ENCODE measurements around the gene ANK3. TPM values are rescaled to one million over a fixed set of nuclear protein-coding genes. Genes with fewer than 3 reads are reported as not detected.

Gene ANK3
- total RNA-seq, 1 donor from 2014 or later: 39.1 TPM

DNA sequence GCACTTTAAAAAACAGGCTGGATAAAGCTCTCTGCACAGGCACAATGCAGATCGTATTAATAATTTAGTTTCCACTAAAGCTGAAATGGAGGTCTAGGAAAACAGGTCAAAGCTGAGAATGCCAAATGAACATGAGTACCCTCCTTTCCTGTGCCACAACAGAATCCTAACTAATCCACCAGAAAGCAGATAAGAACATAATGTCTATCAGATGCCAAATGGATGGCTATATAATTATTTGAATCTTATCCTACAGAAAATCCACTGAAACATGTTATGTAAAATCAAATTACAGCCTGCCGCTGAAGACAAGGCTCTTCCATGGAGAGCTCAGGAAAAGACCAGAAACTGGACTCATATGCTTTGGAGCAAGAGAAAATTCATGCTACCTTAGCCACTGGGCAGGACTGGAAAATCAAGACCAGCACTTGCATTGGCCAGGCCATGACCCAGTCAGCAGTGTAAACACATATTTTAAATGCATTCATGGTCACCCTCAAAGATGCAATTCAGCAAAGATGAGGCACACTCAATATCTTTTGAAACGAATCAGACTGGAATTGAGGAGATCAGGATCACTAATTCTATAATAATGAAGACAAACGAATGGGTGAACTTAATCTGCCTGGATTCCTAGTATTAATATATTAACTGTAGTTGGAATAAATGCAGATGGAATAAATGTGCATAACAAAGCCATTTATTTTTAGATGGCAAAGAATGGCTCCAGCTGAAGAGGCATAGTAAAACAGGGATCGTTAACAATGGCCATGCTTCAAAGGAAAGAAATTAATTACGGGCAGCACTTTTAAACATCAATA is 13.2 kb downstream of the ANK3 start:
- no peak for ATAC-seq

DNA sequence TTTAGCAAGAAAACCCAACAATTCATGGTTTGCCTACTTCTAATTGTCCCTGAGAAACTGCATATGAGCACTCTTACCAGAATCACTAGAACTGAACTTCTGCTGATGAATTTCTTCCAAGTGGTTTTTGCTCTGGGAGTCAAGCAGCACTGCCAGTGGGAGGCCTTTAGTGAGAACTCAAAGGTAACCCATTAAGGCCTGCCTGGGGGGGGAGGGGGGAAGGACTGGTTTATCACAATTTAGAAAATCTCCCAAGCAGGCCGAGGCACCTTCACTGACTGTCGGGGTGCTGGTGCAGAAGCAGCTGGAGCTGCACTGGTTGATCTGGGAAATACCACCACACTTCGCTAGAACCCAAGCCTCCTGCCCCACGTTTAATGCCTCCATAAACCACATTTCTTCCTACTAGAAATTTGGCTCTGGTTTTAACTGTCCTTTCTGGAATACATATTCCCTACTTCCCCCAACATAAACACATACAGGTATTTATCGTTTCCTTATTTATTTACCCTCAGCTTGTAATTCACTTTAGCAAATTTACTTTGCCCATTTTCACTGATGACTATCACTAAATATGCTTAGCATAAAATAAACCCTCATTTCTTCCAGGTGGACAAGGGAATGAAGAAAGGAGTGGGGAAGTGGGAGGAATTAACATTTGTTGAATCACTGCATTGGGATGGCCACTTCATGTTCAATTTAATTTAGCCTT is 14.2 kb downstream of the ANK3 start:
- ATAC-seq: no peak

GRCh38 chr10:60374836-60375235 is 14.8 kb downstream of the ANK3 start:
- ATAC-seq: no peak

- ATAC-seq: no peak
Measured at GRCh38 chr10:60372436-60372835, 17.2 kb downstream of the ANK3 start.

- ATAC-seq: no peak
Measured at GRCh38 chr10:60369547-60369930, 20.1 kb downstream of the ANK3 start.

GRCh38 chr10:60368875-60369546 is 20.7 kb downstream of the ANK3 start:
- ATAC-seq: no peak

DNA sequence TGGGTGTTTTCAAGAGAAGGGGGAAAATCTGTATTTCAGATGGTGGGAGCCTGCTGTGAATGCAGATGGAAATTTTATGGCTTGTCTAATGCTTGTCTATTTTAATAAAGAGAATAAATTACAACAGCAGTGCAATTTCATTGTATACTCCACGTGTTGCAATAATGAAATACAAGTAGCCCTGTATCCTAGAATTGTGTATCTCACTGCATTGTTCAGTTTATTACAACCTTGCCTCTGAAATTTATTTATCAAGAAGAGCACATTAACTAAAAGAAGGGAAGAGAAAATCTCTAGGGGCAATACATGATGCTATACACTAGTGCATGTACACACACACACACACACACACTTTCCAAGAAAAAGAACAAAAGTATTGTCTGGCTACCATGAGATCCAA is 21.8 kb downstream of the ANK3 start:
- ATAC-seq: no peak

GRCh38 chr10:60367431-60367830 is 22.2 kb downstream of the ANK3 start:
- no peak for ATAC-seq

DNA sequence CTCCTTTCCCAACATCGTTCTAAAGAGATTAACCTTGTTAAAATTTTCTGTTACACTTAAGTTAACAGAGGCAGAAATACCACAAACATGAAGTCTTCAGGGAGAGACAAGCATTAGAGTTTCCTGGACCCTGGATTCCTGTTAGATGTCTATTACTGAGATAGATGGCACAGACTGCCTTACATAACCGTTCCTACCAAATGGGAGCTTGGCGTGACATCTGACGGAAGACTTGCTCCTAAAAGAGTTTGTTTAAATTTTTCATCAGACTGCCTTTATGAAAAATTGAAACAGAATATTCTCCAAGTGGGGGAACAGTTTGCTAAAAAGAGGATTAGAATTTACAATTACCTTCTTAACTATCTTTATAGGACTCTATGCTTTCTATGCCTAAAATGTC is 22.7 kb downstream of the ANK3 start:
- ATAC-seq: no peak

- no peak for ATAC-seq
Measured at GRCh38 chr10:60363187-60363586, 26.5 kb downstream of the ANK3 start.

GRCh38 chr10:60362461-60362860 is 27.2 kb downstream of the ANK3 start:
- ATAC-seq: no peak

DNA sequence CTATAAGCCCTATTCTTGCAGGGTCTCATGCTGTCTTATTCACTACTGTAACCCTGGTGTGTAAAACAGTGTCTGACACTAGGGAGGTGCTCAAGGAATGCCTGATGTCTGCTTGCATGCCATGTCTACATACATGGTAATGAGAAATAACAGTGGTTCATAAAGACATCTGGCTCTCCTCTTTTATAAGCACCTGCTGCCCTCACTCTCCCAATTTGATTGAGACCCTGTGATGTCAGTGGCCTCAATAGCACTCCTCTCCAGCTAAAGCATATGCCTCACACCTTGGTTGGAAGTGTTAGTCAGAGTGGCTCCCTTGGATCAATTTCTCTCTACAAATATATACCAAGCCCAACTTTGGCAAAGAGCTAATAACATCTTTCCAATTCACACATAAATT is 30.6 kb downstream of the ANK3 start:
- no peak for ATAC-seq

DNA sequence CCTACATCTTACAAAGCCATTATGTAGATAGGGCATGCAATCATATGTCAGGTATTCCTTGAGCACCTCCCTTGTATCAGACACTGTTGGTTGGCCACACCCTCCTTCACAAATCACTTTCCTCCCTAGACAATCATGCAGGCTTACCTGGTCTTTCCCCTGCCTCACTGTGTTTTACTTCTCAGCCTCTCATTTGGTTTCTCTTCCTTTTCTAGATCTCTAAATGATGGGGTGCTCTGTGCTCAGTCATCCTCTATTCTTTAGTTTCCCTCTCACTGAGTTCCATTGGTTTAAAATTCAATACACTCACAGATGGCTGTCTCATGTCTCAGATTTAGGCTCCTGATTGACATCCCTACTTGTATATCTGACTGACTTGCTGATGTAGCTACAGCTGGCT is 31.4 kb downstream of the ANK3 start:
- no peak for ATAC-seq

DNA sequence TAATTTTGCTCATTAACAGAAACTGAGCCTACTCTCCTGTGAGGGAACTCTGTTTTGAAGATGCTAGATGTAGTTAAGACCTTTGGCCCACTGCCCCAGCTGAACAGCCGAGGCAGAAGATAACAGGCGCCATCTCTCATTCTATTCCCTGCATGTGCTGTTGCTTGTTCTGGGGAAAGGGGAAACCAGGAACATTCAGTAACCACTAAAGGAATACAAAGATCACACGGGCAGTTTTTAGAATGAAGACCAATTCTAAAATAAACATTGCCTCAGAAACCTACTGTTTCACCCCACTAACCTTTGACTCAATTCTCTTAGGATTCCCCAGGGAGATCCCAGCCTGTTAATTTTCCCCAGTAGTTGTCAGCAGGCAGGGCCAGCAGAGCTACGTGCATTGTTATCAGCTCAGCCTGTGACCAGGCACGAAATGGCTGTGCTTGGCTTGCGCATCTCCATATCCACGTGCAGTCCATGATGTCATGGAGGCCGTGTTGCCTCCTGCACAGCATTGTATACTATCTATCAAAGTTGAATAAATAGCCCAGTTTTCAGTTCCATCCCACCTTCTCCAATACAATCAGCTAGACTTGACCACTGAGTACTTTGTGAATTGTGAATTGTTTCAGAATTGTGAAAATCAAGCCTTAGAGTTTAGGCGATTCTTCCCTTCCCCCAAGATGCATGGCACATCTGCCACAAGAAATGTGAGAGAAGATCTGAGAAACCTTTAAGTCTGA is 36.0 kb downstream of the ANK3 start:
- no peak for ATAC-seq

DNA sequence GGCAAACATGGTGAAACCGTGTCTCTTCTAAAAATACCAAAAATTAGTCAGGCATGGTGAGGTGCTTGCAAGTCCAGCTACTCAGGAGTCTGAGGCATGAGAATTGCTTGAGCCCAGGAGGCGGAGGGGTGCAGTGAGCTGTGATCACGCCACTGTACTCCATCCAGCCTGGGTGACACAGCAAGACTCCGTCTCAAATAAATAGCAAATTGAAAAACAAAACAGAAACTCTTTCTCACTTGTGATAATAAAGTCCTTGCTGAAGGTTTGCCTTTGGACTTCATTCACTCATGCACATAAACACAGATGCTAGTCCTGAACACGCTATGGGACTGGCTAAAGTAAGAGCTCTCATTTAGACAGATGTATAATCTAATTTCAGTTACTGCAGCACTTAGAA is 37.6 kb downstream of the ANK3 start:
- no peak for ATAC-seq

- peak; percentile 38 for ATAC-seq
Measured at GRCh38 chr10:60351191-60351853, 38.4 kb downstream of the ANK3 start.

DNA sequence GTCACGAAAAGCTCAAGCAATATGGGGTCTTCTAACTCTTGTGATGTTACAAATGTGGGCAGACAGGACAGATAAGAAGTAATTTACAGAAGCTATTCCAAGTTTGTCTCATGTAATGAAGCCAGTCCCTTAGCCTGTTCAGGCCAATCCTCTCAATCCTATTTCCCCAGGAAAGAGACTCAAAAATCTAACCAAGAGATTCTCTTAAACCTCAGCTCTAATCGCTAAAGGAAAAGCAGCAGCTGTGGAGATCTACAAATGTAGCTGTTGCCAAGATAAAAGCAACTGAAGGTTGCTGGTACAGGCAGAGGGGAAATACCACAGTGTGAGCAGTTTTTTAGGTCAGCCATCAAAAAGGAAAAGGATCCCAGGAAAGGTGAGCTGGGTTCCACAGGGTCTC is 39.3 kb downstream of the ANK3 start:
- no peak for ATAC-seq

DNA sequence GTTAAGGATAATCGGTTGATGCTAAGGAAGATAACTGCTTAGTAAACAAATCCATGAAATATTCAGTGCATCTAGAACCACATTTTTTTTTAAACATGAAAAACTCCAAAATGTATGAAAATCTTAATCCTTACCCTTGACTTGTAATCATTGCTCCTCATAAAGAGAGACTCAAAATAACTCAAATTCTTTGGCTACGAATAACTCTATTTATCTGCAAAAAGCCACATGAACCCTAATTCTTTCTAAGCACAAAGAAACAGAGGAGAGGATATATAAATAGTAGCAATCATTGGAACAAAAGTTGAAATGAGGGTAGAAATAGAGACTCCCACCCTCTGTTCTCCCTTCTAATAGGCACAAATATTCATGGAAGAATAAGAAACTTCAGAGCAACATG is 40.2 kb downstream of the ANK3 start:
- no peak for ATAC-seq

DNA sequence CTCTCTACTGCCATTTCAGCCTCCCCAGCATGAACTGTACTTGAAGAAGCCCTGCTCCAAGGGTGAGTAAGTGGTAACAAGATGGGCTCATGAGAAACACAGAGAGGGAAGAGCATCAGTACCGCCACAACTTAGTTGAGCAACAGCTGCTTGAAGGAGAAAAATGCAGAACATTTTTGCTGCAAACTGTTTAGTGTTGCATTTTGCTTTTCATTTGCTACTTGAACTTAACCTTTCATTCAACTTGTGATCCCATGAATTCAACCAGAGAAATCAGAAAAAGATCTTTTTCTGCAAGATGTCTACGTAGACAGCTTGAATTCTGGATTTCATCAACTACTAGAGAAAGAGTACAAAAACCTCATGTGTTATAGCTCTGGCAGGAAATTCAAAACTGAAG is 40.7 kb downstream of the ANK3 start:
- no peak for ATAC-seq

GRCh38 chr10:60347270-60347669 is 42.4 kb downstream of the ANK3 start:
- ATAC-seq: no peak

- no peak for ATAC-seq
Measured at GRCh38 chr10:60346661-60347060, 43.0 kb downstream of the ANK3 start.

GRCh38 chr10:60343254-60343653 is 46.4 kb downstream of the ANK3 start:
- ATAC-seq: no peak

Data from esophagus mucosa (tissue), 1 donor.